ENCODE measurements around the gene TMEM266. TPM values are rescaled to one million over a fixed set of nuclear protein-coding genes. Genes with fewer than 3 reads are reported as not detected.

Gene TMEM266
- total RNA-seq, 2 donors from 2014 or later, result not detected

- Mint-ChIP-seq H3K27ac (peak overlapping the region in 1 of 2 donors; percentile 50), H3K36me3 (peaks cover under 1 to 6% of the 10 kb centered on the region in 2 donors), H3K9me3 (no peaks in the 10 kb centered on the region)
- ATAC-seq, result no peak
- DNase-seq (ENCODE audit: low spot score in 2 of 2), result no peak
Observed at GRCh38 chr15:76253691-76254473, 194.1 kb downstream of the TMEM266 start.

Other genes with a start within 250 kb of the TMEM266 start
- gene UBE2Q2, start 216.5 kb upstream of the TMEM266 start, total RNA-seq, result 10 to 100 TPM; 15.4 to 17.8 TPM
- 100 to 1,000 TPM in 1 of 2 donors, 10 to 100 TPM in 1; 40.3 to 104 TPM for gene FBXO22, start 156.1 kb upstream of the TMEM266 start, total RNA-seq
- gene NRG4, start 47.6 kb upstream of the TMEM266 start, total RNA-seq, result not detected